Activated CD8-positive, alpha-beta memory T cell treated with anti-CD3 and anti-CD28 coated beads, Interleukin-2, amount 50 U/mL, for 24 hours (primary cell): ENCODE results near the gene CIAO3.
A peak's percentile ranks its signal among the peaks of the same experiment; 100 is the strongest.
"Not testable (repeated sequence)": the region's sequence is repeated elsewhere in the genome, so short reads cannot be mapped to it uniquely, and the experiment has no call there.

Experiments
- DNase-seq: peaks from one replicate; pipeline ENCODE4 v3.0.0-alpha.2; 2020; ENCODE audit errors: extremely low read depth

The CIAO3 gene

DNA sequence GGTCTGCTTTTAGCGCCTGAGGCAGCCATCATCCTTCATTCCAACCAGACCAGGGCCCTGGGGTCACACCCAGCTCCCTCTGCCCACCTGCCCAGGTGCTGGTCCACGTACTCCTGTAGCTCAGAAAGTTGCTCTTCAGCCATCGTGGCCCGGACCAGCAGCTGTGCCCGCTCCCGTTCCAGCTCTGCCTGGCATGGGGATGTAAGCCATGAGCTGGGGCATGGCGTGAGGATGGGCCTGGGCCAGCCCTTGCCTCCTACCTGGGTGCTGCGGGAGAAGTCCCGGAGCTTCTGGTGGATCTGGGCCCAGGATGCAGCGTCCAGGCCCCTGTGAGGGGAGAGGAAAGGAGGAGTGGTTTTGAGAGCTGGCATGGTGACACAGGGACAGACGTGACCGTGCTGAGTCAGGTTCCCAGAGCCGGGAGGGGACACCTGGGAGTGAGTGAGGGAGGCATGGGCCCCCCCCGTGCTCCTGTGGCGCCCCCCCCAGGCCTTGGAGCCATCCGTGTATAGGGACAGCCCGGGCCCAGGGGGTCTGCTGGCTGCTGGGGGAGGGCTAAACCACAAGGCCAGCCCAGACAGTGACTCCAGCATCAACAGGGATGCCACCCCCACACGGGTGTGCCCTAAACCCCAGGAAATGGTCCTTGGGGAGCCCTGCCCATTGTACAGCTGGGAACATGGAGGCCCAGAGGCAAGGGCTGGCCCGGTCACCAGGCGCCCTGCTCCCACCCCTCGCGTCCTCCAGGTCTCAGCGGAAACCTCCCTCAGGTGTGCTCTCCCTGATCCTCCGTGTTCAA, 17.8 kb downstream of the CIAO3 start:
- DNase-seq, result no peak

DNA sequence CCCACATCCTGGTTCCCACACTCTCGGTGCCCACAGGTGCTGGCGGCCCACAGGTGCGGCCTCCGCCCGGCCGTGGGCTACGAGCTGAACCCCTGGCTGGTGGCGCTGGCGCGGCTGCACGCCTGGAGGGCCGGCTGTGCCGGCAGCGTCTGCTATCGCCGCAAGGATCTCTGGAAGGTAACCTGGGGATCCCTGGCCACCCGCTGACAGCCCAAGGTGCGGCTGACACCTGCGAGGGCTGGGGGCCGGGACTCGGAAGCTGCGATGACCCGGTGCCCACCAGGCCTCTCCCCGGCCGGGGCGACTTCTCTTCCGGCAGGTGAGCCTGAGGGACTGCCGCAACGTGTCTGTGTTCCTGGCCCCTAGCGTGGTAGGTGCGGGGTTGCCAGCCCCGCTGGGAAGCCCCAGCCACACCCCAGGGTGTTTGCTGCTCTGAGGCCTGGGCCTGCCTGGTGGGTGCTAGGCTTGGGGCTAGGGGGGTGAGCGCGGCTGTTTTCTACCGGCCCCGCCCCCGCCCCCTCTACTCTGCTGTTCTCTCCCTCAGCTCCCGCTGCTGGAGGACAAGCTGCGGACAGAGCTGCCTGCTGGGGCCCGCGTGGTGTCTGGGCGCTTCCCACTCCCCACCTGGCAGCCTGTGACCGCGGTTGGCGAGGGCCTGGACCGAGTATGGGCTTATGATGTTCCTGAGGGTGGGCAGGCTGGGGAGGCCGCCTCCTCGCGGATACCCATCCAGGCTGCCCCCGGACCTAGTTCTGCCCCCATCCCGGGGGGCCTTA, 18.8 kb downstream of the CIAO3 start:
- DNase-seq, result no peak

DNA sequence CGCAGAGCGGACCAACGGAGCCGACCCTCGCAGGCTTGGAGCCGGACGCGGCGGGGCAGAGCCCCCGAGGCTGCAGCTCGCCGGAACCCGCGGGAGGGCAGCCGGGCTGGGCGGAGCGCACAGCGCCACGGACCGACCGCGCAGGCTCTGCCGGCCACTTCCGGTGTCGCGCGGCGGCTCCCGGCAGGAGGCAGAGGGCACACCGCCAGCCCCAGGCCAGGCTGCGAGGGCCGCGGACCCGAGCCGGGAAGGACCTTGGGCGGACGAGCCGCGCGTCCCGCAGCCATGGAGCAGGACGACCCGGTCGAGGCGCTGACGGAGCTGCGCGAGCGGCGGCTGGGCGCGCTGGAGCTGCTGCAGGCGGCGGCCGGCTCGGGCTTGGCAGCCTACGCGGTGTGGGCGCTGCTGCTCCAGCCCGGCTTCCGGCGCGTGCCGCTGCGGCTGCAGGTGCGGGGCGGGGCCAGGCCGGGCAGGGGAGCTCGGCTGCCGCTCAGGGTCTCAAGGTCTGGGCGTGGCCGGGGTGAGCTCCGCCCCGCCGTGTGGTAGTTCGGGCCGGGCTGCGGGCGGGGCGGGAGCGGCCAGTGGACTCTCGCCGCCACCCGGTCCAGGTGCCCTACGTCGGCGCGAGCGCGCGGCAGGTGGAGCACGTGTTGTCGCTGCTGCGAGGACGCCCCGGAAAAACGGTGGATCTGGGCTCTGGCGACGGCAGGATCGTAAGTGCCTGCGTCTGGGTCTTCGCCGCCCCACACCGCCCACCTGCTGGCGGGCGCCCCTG, 19.6 kb downstream of the CIAO3 start, which contains the start of gene ANTKMT:
TSS of gene ANTKMT (plus strand) at position 157 of the 775 bp plus-strand sequence. CDS start at position 286, 129 bp downstream.
- DNase-seq, result peak; percentile 27

DNA sequence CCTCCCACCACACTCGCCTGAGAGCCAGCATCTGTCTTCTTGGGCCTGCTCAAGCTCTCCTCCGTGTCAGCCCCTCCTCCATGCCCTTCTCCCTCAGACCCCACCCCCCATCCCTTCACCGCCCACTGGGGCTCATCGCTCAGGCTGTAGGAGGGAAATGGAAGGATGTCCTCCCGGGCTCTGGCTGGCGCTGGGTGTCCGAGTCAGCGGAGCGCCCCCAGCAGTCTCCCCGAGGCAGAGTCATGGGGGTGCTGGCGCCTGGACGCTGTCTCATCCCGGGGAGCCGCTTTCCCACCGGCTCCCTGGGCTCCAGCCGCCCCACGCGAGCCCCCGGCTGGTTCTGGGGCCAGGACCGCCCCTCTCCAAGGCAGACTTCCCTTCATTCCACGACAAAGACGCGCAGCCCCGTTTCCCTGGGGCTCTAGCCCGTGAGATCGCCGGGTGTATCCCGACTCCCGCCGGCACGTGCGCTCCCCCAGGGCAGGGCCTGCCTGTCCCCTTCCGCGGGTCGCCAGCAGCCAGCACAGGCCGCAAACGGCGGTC, 20.3 kb downstream of the CIAO3 start:
- no peak for DNase-seq

DNA sequence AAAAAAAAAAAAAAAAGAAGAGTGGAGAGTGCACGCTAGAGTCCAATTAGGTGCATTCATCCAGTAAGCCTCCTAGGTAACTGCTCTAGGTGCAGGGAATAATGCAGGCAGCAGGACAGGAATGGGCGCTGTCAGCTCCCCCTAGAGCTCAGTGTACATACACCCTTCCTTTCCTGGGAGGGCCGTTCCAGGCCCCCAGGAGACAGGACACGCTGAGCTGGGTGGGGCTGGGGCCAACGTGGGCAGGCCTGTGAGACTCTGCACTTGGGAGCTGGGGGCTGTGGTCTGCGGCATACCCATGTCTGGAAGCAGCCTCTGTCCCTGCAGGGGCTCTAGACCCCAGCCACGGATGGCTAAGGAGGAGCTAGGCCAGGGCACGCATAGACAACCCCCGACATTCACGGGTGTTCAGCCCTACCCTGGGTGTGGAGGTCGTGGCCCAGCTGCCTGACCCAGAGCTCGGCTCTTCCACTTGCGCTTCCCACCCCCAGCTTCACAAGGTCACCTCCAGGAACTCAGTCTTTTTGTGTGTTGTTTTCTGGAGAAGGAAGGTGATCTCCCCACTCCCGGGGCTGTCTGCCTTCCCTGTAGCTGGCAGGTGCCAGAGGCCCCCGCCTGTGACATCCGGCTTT, 20.9 kb downstream of the CIAO3 start:
- no peak for DNase-seq

DNA sequence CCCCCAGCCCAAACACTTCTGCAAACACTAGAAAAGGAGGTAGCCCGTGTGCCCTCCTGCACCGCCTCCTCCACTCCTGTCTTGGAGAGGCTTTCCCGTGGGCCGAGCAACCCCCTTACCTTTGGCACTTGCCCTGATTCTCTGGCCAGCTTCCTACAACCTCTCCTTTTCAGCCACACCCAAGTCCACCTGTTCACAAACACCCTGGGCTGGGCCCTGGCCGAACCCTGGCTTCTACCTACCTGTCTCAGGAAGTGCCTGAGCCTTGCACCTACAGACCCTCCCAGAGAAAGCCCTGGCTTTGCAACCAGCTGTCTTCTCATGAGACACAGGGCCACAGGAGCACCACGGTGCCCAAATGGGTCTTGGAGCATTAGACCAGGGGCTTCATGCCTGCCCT, 21.9 kb downstream of the CIAO3 start:
- no peak for DNase-seq

DNA sequence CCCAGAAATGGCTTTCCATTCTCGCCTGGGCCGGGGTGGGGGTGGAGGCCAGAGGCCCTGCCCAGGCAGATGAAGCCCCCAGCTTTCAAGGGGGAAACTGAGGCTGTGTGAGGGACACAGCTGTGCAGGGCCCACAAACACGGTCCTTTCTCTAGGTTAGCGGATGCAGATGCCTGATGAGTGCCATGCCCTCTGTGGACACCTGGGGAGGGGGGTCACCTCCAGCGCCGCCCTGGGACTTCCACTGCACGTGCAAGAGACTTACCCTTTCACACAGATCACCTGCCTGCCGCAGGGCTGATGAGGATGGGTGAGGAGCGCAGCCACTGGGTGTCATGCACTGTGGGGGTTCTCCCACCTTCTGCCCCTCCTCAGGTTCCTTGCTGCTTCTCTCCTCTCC, 22.4 kb downstream of the CIAO3 start:
- DNase-seq, result no peak

DNA sequence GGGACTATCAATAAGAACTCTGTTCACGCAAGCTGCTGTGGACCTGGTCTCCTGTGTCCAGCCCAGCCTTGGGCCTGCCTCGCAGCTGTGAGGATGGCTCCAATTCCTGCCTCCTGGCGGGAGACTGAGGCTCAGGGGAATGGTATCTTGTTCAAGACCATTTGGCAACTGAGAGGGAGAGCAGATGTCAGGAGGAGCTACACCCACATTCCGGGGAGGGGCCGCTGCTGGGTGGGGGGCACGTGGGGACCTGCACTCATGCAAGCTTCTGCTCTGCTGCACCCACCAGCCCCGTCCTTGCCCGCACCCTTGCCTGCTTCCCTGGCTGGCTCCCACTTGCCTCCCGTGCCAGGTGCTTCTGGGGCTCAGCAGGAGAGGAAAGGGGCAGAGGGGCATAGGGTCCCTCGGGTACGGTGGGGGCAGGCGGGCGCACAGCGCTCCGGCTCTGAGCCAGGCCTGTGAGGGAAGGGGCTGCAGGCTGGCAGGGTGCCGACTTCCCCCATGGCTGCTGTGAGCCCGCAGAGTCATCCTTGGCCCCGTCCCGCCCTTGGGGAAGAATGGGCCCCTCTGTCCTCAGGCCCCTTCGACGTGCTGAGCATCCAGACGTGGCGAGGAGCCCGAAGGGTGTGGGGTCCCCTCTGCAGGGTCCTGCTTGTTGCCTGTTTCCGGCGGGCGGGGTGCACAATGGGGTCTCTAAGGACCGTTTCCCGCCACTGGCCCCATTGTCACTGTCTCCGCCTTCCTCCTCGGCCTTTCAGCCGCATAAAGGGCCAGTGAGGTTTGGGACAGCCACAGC, 23.1 kb downstream of the CIAO3 start:
- DNase-seq, result no peak

DNA sequence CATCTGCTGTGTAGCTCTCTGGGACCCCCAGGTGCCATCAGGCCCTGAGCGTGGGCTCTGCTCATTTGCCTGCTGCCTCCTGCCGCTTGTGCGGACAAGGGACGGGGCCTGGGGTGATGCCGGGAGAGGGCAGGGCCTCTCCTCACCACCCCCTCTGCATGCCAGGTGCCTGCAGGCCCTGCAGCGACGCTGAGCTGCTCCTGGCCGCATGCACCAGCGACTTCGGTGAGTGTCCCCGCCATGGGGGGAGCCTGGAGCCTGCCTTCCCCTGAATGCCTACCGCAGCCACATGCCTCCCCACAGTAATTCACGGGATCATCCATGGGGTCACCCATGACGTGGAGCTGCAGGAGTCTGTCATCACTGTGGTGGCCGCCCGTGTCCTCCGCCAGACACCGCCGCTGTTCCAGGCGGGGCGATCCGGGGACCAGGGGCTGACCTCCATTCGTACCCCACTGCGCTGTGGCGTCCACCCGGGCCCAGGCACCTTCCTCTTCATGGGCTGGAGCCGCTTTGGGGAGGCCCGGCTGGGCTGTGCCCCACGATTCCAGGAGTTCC, 23.9 kb downstream of the CIAO3 start:
- no peak for DNase-seq

DNA sequence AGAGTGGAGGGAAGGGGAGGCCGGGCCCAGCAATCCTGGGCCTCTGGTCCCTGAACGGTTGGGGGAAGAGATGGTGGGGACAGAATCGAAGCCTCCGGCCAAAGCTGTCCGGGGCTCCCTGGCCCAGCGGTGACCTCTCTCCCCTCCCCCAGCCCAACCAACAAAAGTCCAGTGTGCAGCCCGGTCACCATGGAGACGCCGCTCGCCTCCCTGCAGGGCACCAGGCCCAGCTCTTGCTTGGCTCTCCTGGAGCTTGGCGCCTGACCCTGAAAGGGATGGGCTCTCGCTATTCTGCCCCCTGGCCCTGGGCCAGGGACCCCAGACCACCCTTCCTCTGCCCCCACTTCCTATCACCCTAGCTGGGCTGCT, 24.6 kb downstream of the CIAO3 start:
- DNase-seq, result no peak

DNA sequence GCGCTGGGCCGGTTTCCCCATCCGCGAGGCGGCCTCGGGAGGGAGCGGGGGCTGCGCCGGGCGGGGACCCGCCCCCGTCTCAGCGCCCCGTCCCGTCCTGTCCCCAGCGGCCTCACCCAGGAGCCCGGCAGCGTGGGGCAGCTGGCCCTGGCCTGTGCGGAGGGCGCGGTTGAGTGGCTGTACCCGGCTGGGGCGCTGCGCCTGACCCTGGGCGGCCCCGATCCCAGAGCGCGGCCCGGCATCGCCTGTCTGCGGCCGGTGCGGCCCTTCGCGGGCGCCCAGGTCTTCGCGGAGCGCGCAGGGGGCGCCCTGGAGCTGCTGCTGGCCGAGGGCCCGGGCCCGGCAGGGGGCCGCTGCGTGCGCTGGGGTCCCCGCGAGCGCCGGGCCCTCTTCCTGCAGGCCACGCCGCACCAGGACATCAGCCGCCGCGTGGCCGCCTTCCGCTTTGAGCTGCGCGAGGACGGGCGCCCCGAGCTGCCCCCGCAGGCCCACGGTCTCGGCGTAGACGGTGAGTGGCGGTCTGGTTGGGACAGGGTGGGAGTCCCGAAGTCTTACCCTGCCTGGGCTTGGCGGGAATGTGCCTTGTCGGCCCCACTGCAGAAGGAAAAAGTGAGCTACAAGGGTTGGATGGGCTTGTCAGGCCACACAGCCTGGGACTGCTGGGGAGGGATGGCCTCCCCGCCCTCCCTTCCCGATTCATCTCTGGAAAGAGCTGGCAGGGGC, 25.2 kb downstream of the CIAO3 start:
- no peak for DNase-seq

DNA sequence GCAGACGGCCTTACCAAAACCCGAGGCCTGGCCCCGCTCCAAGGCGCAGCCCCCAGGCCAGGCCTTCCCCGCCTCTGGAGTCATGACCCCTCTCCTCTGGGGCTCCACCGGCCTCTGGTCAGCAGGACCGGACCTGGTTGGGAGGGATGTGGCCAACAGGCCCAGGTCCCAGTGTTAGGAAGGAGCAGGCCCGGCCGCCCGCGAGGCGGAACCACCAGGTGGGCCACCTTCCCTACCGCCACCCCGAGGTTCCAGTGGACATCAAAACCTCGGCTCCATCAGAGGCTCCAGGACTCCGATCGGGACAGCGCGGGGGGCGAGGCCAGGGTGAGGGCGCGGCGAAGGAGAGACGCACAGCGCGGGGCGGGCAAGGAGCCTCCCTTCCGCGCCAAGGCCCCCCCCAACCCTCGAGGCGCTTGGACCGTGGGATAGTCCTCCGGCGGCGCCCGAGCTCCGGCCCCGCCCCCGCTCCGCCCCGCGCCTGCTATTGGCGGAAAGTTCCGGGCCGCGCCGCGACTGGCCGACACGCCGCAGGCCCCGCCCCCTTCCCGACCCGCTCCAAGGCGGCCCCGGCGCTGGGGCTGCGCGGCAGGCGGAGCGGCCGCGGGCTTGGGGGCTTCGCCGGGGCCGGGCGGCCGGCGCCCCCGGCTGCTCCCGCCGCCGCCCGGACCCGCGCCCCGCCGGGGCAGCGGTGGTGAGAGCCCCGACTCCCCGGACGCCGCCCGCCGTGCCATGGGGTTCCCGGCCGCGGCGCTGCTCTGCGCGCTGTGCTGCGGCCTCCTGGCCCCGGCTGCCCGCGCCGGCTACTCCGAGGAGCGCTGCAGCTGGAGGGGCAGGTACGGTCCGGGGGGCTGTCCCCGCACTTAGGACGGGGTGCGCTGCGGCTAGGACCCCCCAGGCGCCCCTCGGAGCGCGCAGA, 26.0 kb downstream of the CIAO3 start, which contains the start of gene METRN:
TSS of gene METRN (plus strand) at position 561 of the 919 bp plus-strand sequence. CDS start at position 733, 172 bp downstream.
- peak; percentile 54 for DNase-seq

DNA sequence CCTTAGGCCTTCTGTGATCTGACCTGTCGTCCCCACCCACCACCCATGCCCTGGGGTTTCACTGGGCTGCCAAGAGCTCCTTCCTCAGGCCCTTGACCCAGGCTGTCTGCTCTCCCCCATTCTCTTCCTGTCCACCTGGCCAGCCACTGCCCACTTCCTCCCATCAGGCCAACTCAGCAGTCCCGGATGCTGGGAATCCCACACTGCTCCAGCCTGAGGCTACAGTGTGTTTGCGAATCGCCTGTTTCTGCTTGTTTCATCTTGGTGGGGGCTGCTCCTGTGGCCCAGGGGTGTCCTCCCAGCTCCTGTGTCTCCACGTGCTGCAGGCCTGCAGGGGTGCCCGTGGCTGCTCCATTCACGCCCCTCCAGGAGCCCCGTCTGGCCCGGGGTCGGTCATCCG, 26.7 kb downstream of the CIAO3 start:
- DNase-seq, result no peak

DNA sequence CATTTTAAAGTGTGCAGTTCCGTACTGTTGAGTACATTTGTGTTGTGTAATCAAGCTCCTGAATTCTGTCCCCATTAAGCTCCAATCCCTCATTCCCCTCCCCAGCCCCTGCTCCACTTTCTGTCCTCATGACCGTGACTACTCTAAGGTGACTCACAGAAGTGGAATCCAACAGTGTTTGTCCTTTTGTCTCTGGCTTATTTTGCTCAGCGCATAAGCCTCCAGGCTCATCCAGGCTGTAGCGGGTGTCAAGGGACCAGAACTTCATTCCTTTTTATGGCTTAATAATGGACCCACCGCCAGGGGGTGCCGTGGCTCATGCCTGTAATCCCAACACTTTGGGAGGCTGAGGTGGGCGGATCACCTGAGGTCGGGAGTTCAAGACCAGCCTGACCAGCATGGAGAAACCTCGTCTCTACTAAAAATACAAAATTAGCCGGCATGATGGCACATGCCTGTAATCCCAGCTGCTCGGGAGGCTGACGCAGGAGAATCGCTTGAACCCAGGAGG, 28.0 kb downstream of the CIAO3 start:
- not testable (repeated sequence) for DNase-seq

DNA sequence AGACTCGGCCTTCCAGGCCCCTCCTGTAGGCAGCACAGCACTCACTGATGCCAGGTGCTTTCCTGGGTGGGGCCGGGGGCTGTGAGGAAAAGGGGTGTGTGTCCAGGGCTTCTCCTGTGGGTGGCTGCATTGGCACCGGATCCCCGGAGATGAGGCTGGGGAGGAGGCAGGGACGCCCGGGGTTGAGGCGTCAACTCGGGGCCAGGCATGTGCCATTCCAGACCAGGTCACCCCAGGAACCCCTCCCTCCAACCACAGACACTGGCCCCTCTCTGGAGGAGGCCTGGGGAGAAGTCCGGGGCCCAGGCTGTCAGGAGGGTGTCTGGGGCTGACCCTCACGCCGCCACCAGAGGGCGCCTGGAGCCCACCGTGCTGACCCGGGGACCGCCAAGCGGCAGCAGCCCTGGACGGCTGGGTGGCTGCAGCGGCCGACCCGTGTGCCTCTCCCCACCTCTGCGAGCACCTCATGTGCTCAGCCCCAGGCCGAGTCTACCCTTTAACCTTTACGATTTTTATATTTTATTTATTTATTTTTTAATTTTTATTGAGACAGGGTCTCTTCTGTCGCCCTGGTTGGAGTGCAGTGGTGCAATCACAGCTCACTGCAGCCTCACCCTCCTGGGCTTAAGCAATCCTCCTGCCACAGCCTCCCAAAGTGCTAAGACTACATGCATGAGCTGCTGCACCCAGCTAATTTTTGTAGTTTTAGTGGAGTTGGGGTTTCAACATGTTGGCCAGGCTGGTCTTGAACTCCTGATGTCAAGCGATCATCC, 29.1 kb downstream of the CIAO3 start:
- DNase-seq, result peak; percentile 33

DNA sequence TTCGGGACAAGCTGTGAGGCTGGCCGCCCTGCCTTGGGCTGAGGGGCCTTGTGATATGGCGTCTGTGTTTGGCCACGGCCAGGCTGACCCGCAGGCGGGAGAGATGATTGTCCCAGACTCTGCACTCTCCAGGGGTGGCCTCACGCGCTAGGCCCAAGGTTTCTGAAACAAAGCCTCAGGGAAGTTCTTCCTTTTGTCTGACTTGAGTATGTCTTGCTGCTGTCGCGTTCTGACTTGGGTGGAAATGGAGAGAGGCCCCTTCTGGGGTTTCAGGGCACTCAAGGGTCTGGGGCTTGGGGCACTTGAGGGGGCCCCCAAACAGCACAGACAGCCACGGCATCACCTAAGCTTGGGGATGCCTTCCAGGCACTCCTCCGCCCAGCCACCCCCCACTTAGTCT, 29.7 kb downstream of the CIAO3 start:
- no peak for DNase-seq

DNA sequence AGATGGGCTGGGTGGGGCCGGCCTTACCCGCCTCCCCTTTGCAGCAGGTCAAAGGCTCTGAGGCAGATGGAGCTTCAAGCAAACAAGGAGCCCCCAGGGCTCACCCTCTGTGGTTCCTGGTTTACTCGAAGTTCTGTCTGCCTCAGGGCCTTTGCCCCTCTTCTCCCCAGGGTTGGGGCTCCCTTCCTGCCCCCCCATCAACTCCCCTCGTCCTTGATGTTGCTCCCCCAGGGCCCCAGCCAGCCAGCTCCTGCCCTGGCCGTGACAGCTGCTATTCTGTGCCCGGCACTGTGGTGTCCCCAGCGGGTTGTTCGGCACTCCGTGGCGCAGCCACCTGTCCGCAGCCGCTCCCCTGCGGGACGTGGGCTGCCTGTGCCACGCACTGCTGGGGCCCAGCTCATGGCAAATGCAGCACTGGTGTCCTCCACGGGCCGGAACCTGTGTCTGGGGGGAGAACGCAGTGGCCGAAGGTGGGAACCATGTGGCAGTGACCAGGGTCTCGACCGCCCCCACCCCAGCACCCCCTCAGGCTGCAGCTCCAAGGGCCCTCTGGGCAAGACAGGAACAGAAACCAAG, 30.2 kb downstream of the CIAO3 start:
- no peak for DNase-seq
